ENCODE measurements around the gene NCAPG. TPM values are rescaled to one million over a fixed set of nuclear protein-coding genes. Genes with fewer than 3 reads are reported as not detected.

The NCAPG gene
- total and polyA plus RNA-seq, 9 of the 15 experiments (the other 6 are each of a cell fraction or from before 2014, with no cell fraction given): 25.6 to 102 (median 65.3) TPM

GRCh38 chr4:17785858-17786257, 24.9 kb upstream of the NCAPG start:
- BruUV-seq (replicated peaks): no TSS peak
- no peak overlapping the region for H3K4me3 ChIP-seq
- DNase-seq (ENCODE audit: extremely low read depth in 1 of 4, low spot score in 3 of 4) (no peak), FAIRE-seq (peak; percentile 72), ATAC-seq (peak; percentile 70)
- no peak overlapping the region for H2AFZ ChIP-seq (ENCODE audit: low read depth, low read length)
- WGBS (ENCODE audit: insufficient coverage, low coverage, missing lambda C conversion rate): 0% methylated on average over 5 of the region's 5 CpGs
- peaks cover 4 to 18% of the 10 kb centered on the region in 2 experiments; a peak in 3 of 5 replicates for H3K27me3 ChIP-seq (ENCODE audit: control insufficient read depth in 2 of 2, insufficient read depth in 2 of 2, low read length in 2 of 2)
- no peaks in the 10 kb centered on the region for H4K20me1 ChIP-seq (replicated peaks; ENCODE audit: control insufficient read depth, insufficient read depth, low read length)
- no peak overlapping the region; the same call in 1 of the 2 replicates for H3K4me2 ChIP-seq (ENCODE audit: insufficient read depth, low read length)
- H3K79me2 ChIP-seq (ENCODE audit: control insufficient read depth, insufficient read depth, low read length): no peaks in the 10 kb centered on the region
- H3K4me1 ChIP-seq (replicated peaks in 1 of 2; ENCODE audit: control insufficient read depth in 2 of 2, insufficient read depth in 2 of 2, low read length in 2 of 2): peaks cover 0 to 10% of the 10 kb centered on the region in 2 experiments; a peak in 1 of 5 replicates
- ChIA-PET CTCF (ENCODE audit: low intra/inter-chr PET ratio) (no interaction called here), POLR2A (no interaction called here)
- in situ Hi-C loops (cut with MboI) (no loop called here), intact Hi-C loops (cut with micrococcal nuclease) (loop anchor here (2.0 kb wide), 1 partner anchor 237 kb away; no protein-coding TSS in a partner anchor)
- H3K9ac ChIP-seq (ENCODE audit: insufficient read depth in 1 of 2, low read depth in 2 of 2, low read length in 2 of 2): no peak overlapping the region
- H3K27ac ChIP-seq (ENCODE audit: extremely low read depth, low read depth, low read length): no peak overlapping the region
- TF ChIP-seq, protein P1, sequence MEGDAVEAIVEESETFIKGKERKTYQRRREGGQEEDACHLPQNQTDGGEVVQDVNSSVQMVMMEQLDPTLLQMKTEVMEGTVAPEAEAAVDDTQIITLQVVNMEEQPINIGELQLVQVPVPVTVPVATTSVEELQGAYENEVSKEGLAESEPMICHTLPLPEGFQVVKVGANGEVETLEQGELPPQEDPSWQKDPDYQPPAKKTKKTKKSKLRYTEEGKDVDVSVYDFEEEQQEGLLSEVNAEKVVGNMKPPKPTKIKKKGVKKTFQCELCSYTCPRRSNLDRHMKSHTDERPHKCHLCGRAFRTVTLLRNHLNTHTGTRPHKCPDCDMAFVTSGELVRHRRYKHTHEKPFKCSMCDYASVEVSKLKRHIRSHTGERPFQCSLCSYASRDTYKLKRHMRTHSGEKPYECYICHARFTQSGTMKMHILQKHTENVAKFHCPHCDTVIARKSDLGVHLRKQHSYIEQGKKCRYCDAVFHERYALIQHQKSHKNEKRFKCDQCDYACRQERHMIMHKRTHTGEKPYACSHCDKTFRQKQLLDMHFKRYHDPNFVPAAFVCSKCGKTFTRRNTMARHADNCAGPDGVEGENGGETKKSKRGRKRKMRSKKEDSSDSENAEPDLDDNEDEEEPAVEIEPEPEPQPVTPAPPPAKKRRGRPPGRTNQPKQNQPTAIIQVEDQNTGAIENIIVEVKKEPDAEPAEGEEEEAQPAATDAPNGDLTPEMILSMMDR (IDR thresholded peaks at IDR 0.05 in 2 of 3, conservative IDR thresholded peaks at IDR 0.05 in 1 of 3; ENCODE audit: insufficient read depth in 2 of 3, low read depth in 1 of 3, low read length in 3 of 3): peak in 1 of 3 experiments; percentile 31; a peak in 2 of 6 replicates
- TF ChIP-seq SREBF2 (CRISPR knock-in tag; IDR thresholded peaks at IDR 0.05) (no peak), RAD21 (CRISPR knock-in tag; conservative IDR thresholded peaks at IDR 0.05 in 1 of 2, IDR thresholded peaks at IDR 0.05 in 1 of 2) (peak in 1 of 2 experiments; percentile 56; a peak in 1 of 4 replicates)
- H3K9me3 ChIP-seq (replicated peaks; ENCODE audit: control insufficient read depth, insufficient read depth, low read depth, low read length): no peaks in the 10 kb centered on the region
- H3K9me1 ChIP-seq (ENCODE audit: control insufficient read depth, insufficient read depth, low read length): no peaks in the 10 kb centered on the region
- no peaks in the 10 kb centered on the region for H3K36me3 ChIP-seq (ENCODE audit: control insufficient read depth, insufficient read depth, low read length)

All from K562 (cell line).